ENCODE data around the gene EFEMP2. TPM values are rescaled to one million over a fixed set of nuclear protein-coding genes. Genes with fewer than 3 reads are reported as not detected.
A peak's percentile ranks its signal among the peaks of the same experiment; 100 is the strongest.
"Not testable (repeated sequence)": the region's sequence is repeated elsewhere in the genome, so short reads cannot be mapped to it uniquely, and the experiment has no call there.

Gene EFEMP2
- total RNA-seq, 1 donor from 2014 or later: 310 TPM

DNA sequence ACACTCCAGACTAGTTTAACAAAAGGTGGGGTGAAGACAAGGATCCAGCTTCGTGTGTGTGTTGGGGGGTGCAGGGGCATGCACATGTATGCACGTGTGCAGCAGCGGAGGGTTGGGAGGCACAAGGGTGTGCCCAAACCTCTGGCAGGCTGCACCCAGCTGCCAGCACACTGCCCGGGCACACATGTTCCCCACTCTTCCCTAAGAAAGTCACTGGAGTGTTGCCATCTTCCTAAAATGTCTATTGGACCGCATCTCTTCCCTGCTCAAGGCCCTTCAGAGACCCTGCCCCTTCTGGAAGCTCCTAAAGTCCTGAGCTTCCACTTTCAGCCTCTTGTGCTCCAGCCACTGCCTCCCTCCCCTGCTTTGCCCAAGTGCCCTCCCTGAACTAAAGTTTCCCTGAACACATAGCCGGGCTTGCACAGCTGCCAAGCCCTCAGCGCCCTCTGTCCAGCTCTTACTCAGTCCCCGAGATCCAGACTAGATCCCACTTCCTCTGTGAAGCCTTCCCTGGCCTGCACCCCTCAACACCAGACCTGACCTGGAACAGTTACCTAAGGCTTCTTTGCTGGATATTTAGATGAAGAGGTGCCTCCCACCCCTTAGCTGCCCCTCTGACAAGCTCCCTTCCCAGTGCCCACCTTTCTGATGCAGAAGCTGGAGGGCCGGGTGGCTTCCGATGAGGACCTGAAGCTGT, 20.6 kb downstream of the EFEMP2 start:
- Mint-ChIP-seq H3K9me3 (ENCODE audit: low read depth) (peaks cover 3% of the 10 kb centered on the region), H3K27ac (ENCODE audit: unreplicated experiment) (peak overlapping the region; percentile 22), H3K27me3 (ENCODE audit: low read depth) (no peaks in the 10 kb centered on the region), H3K36me3 (ENCODE audit: low read depth) (peaks cover 43% of the 10 kb centered on the region), H3K4me3 (ENCODE audit: unreplicated experiment) (no peak overlapping the region), H3K4me1 (ENCODE audit: low read depth) (peaks cover 32% of the 10 kb centered on the region)
- TF ChIP-seq, protein P1, sequence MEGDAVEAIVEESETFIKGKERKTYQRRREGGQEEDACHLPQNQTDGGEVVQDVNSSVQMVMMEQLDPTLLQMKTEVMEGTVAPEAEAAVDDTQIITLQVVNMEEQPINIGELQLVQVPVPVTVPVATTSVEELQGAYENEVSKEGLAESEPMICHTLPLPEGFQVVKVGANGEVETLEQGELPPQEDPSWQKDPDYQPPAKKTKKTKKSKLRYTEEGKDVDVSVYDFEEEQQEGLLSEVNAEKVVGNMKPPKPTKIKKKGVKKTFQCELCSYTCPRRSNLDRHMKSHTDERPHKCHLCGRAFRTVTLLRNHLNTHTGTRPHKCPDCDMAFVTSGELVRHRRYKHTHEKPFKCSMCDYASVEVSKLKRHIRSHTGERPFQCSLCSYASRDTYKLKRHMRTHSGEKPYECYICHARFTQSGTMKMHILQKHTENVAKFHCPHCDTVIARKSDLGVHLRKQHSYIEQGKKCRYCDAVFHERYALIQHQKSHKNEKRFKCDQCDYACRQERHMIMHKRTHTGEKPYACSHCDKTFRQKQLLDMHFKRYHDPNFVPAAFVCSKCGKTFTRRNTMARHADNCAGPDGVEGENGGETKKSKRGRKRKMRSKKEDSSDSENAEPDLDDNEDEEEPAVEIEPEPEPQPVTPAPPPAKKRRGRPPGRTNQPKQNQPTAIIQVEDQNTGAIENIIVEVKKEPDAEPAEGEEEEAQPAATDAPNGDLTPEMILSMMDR (IDR thresholded peaks at IDR 0.05): no peak
- DNase-seq (ENCODE audit: low spot score): no peak

DNA sequence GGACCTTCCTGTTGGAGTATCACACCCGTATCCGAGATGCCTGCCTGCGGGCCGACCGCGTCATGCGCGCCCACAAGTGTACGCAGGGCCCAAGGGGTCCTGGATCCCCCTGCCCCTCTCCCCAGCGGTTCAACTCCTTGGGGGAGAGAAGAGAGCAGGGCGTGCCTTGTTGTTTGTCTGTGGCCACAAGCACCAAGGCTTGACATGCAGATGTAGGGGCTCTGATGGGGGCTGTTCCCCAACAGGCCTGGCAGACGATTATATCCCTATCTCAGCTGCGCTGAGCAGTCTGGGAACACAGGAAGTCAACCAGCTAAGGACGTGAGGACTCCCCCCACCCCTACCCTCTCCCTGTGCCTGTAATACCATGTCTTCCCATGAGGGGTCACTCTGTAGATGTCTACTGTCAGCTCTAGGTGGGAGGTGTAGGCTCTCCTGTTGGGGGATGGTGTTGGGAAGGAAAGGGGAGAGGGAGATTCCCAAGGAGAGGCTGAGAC, 21.5 kb downstream of the EFEMP2 start:
- TF ChIP-seq, protein P1 (IDR thresholded peaks at IDR 0.05): peak; percentile 75
- Mint-ChIP-seq H3K9me3 (ENCODE audit: low read depth) (peaks cover 3% of the 10 kb centered on the region), H3K4me3 (ENCODE audit: unreplicated experiment) (no peak overlapping the region), H3K36me3 (ENCODE audit: low read depth) (peaks cover 35% of the 10 kb centered on the region), H3K27me3 (ENCODE audit: low read depth) (no peaks in the 10 kb centered on the region), H3K4me1 (ENCODE audit: low read depth) (peaks cover 24% of the 10 kb centered on the region), H3K27ac (ENCODE audit: unreplicated experiment) (peak overlapping the region; percentile 8)
- no peak for DNase-seq (ENCODE audit: low spot score)

DNA sequence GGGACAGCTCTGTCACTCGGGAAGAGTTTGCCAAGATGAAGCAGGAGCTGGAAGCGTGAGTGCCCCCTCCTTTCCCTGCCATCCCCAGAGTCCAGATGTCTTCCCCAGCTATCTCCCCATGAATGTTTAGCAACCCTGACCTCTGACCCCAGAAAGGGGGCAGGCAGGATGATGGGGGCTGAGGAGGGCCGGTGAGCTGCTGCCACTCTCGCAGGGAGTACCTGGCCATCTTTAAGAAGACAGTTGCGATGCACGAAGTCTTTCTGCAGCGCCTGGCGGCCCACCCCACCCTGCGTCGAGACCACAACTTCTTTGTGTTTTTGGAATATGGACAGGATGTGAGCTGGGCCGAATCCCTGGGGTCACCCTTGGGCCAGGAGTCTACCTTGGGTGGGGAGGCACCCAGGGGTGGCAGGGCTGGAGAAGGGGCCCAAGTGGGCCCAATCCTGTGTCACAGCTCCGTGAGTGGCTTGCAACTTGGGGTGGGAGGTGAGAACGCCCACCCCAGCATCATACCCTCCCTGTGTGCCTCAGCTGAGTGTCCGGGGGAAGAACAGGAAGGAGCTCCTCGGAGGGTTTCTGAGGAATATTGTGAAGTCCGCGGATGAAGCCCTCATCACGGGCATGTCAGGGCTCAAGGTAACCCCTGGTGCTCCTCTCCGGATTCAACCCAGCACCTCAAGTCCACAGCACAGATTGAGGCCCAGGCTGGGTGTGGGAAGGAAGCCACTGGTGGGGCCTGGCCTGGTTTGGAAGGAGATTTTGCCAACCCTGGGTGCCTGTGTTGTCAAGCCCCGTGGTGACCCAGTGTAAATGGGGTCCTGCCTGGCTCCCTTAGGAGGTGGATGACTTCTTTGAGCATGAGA, 22.1 kb downstream of the EFEMP2 start:
- TF ChIP-seq, protein P1 (IDR thresholded peaks at IDR 0.05): no peak
- H3K36me3 Mint-ChIP-seq (ENCODE audit: low read depth): peaks cover 29% of the 10 kb centered on the region
- H3K27me3 Mint-ChIP-seq (ENCODE audit: low read depth): no peaks in the 10 kb centered on the region
- peaks cover 3% of the 10 kb centered on the region for H3K9me3 Mint-ChIP-seq (ENCODE audit: low read depth)
- H3K4me3 Mint-ChIP-seq (ENCODE audit: unreplicated experiment): no peak overlapping the region
- H3K27ac Mint-ChIP-seq (ENCODE audit: unreplicated experiment): no peak overlapping the region
- peaks cover 17% of the 10 kb centered on the region for H3K4me1 Mint-ChIP-seq (ENCODE audit: low read depth)
- DNase-seq (ENCODE audit: low spot score): no peak

DNA sequence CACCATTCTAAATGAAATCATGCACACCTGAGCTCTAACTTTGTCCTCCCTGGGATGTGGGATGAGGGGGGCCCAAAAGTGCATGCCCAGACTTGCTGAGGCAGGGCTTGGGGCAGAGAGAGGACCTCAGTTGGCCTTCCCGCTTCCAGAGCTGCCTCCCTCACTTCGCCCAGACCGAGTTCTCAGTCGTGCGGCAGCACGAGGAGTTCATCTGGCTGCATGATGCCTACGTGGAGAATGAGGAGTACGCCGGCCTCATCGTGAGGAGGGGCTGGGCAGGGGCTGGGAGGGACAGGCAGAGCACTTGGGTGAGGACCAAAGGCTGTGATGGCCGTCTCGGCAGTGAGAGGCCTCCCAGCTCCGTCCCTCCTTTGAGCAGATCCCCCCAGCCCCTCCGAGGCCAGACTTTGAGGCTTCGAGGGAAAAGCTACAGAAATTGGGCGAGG, 22.8 kb downstream of the EFEMP2 start:
- H3K36me3 Mint-ChIP-seq (ENCODE audit: low read depth): peaks cover 25% of the 10 kb centered on the region
- DNase-seq (ENCODE audit: low spot score): no peak
- no peak overlapping the region for H3K4me3 Mint-ChIP-seq (ENCODE audit: unreplicated experiment)
- no peak overlapping the region for H3K27ac Mint-ChIP-seq (ENCODE audit: unreplicated experiment)
- TF ChIP-seq, protein P1 (IDR thresholded peaks at IDR 0.05): no peak
- no peaks in the 10 kb centered on the region for H3K27me3 Mint-ChIP-seq (ENCODE audit: low read depth)
- peaks cover 3% of the 10 kb centered on the region for H3K9me3 Mint-ChIP-seq (ENCODE audit: low read depth)
- peaks cover 12% of the 10 kb centered on the region for H3K4me1 Mint-ChIP-seq (ENCODE audit: low read depth)

DNA sequence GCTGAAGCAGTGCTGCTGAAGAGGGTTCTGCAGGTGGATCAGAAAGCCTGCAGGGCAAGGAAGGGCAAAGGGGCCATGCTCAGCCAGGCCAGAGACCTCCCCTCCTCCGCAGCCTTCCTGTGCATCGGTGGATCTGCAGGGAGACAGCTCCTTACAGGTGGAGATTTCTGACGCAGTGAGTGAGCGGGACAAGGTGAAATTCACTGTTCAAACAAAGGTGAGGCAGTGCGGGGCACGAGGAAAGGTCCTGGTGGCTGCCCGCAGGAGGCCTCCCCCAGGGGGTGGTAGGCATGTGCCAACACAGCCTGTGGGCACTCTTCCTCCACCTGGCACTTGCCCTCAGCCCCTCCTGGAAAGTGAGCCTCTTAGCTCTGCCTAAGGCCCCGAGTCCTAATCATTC, 23.2 kb downstream of the EFEMP2 start:
- Mint-ChIP-seq H3K9me3 (ENCODE audit: low read depth) (peaks cover 3% of the 10 kb centered on the region), H3K4me3 (ENCODE audit: unreplicated experiment) (no peak overlapping the region), H3K27ac (ENCODE audit: unreplicated experiment) (no peak overlapping the region), H3K27me3 (ENCODE audit: low read depth) (no peaks in the 10 kb centered on the region), H3K36me3 (ENCODE audit: low read depth) (peaks cover 20% of the 10 kb centered on the region), H3K4me1 (ENCODE audit: low read depth) (peaks cover 8% of the 10 kb centered on the region)
- DNase-seq (ENCODE audit: low spot score): no peak
- TF ChIP-seq, protein P1 (IDR thresholded peaks at IDR 0.05): no peak

DNA sequence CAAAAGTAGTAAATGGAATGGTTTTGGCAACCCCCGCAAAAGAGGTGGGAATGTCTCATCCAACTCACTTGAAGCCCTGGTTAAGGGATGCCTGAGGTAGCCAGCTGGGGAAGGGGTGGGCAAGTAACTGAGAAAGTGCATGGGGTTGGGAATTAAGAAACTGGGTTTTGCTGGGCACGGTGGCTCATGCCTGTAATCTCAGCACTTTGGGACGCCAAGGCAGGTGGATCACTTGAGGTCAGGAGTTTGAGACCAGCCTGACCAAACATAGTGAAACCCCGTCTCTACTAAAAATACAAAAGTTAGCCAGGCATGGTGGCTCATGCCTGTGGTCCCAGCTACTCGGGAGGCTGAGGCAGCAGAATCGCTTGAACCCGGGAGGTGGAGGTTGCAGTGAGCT, 23.9 kb downstream of the EFEMP2 start:
- H3K27ac Mint-ChIP-seq (ENCODE audit: unreplicated experiment); H3K4me3 Mint-ChIP-seq (ENCODE audit: unreplicated experiment); H3K9me3 Mint-ChIP-seq (ENCODE audit: low read depth); H3K27me3 Mint-ChIP-seq (ENCODE audit: low read depth); H3K4me1 Mint-ChIP-seq (ENCODE audit: low read depth); DNase-seq (ENCODE audit: low spot score): not testable (repeated sequence)
- H3K36me3 Mint-ChIP-seq (ENCODE audit: low read depth): peaks cover 15% of the 10 kb centered on the region
